HG02642 (cell line): ENCODE data around the gene SLC46A1.

Experiments used
- ATAC-seq: cut with Tn5 transposase; IDR thresholded peaks from one replicate; pipeline ENCODE4 v1.9.1; 2021; ENCODE audit warnings: mild to moderate bottlenecking; ENCODE audit not compliant: unreplicated experiment, poor library complexity

SLC46A1 gene

DNA sequence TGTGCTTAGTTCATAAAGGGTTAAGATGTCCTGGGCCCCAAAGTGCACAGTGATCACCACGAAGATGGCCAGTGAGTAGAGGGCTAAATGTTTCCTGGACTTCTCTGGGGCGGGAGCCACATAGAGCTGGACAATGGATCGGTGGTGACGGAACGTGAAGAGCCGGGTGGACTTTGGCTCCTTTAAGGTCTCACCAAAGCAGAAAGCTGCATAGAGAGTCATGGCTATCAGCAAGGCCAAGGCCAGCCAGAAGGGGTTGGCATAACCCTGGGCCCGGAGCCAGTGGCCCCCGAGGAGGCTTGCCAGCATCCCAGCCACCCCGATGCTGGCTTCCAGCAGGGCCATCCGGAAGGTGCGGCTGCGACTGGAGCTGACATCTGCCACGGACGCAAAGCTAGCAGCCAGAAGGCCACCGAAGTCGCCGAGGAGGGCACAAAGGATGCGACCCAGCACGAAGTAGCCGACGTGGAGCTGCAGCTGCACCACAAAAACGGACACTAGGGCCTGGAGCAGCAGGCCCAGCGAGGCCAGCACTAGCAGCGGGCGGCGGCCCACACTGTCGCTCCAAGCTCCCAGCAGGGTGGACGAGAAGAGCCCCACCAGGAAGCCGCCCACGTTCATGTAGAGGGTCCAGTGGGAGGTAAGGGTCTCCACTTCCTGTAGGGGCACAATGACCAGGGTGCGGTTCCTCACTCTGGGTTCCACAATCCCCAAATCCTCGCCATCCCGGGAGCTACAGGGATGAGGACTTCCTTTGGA lies 1.0 kb downstream of the SLC46A1 start:
- ATAC-seq, result no peak

DNA sequence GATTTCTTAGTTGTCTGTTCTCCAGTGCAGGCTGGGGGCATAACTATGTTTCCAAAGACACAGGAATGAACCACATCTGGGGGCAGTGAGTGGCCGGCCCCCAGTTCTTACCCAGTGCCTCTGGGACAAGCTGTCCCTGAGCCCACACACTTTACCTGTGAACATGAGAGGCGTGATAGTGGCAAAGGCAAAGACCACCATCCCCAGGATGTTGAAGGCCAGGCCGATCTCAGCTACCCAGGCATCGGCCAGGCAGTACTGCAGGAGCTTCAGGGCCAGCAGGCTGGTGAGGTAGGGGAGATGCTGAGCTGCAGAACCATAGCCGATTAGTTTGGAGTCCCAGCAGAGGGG lies 1.6 kb downstream of the SLC46A1 start:
- ATAC-seq, result no peak

DNA sequence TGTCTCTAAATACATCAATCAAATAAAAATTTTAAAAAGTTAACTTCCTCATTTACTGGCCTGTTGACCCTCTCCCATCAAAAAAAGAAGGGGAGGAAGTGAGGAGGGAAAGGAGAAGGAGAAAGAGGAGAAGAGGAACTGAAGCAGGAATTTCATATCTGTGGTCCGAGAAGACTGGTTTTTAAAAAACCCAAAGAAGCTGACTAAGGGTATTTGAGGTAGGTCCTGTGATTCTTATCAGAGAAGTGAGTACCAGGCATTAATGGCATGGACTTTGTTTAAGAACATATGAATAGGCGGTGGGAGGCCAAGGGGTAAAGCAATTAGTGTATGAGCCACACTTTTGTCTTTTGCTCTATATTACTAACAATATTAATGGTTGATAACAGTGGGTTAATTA lies 2.0 kb downstream of the SLC46A1 start:
- ATAC-seq, result no peak

DNA sequence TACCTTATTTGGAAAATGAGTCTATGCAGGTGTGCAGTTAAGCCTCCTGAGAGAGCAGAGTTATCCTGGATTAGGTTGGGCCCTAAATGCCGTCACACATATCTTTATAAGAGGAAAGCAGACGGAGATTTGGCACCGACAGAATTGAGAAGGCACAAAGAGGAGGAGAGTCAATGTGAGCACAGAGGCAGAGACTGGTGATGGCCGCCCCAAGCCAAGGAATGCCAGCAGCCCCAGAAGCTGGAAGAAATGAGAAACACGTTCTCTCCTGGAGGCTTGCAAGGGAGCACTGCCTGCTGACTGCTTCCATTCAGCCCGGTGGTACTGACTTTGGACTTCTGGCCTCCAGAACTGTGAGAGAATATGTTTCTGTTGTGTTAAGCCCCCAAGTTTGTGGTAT lies 3.2 kb downstream of the SLC46A1 start:
- no peak for ATAC-seq

DNA sequence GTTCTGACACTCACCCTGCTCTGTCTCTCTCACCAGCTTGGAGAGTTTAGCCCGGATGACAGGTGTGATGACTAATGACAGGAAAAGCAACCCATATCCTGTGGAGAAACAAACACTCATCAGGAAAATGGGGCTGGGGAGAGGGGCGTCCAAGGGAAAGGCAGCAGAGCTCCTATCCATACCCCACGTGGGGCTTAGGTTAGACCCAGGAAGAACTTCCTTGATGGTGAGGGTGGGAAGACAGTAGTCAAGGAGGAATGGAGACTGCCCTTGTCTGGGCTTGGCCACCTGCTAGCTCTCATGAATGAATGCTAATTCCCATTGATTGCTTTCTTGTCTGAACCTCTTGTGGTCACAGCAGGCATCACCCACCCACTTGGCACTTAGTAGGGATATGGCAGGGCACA lies 3.8 kb downstream of the SLC46A1 start:
- ATAC-seq, result no peak

DNA sequence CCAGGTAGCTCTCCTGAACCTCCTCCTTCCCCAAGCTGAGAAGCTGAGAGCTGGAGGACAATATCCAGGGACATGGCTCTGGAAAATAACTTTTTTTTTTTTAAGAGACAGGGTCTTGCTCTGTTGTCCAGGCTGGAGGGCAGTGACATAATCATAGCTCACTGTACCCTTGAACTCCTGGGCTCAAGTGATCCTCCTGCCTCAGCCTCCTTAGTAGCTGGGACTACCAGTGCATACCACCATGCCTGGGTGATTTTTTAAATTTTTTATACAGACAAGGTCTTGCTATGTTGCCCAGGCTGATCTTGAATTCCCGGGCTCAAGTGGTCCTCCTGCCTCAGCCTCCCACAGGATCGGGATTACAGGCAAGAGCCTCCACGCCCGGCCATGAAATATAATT lies 6.2 kb downstream of the SLC46A1 start:
- ATAC-seq, result no peak

DNA sequence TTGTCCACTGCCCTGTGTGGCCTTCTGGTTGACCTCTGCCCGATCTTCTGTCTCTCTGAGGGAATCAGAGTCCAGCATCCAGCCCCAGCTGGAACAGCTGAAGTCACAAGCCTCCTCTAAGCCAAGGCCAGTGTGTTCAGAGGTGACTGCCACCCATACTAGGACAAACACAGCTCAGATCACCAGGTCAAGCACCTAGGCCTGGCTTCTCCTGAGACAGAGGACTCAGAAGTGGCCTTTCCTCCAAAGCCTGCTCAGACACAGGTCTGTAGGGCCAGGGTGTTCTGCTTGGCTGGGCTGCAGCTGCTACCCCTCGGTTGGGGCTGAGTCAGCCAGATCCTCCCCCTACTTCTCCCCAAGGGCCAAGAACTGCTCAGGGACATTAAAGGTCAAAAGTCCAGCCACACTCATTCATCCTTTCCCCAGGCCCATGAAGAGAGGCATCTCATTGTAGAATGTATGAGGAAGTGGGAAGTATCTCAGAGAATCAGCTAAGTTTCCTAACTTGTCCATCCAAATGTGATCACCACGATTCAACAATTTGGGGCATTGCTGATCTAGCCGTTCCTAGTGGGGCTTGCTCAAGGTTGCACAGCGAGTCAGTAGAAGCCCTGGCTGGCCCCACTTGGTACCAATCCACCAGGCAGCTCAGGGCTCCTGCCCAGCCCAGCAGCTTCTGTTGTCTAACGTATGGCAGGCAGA lies 7.6 kb downstream of the SLC46A1 start:
- ATAC-seq, result no peak

DNA sequence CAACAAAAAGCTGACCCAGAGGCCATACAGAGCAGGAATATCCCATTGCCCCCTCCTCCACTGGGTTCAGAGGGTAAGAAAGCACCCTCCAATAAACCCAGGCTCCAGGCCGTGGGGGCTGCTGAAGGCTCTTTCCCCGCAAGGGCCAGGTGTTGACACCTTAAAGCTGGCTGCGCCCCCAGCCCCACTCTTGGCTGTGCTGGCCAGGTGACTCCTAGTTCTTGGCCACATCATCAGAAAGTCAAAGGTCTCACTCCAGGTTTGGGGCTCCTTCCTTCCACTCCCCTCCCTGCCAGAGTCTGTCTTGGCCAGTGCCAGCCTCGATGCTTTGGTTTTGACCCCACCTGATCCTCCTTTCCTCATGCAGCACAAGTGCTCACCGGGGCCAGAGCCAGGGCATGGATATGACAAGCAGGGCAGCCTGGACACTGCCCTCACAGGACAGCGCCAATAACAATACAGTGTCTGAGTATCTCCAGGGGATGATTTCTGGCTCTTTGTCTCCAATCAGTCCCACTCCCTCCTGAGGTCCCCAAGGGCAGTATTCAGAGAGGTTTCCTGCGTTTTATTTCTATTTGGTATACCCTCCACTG lies 8.2 kb downstream of the SLC46A1 start:
- ATAC-seq, result no peak

DNA sequence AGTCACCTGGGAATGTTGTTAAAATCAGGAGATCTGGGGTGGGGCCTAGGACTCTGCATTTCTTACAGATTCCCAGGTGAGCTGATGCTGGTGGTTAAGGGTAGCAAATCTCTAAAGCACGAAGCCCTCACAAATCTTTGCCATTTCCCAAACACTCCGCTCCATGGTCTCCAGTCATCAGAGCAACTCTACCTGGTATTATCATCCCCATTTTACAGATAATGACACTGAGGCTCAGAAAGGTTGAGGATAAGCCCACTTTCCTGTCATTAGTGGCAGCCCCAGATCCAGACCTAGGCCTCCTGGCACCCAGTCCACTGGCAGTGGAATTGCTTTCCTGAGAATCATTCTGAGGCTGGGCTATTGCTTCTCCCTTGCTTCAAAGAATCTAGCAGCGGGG lies 8.7 kb downstream of the SLC46A1 start:
- ATAC-seq, result no peak

DNA sequence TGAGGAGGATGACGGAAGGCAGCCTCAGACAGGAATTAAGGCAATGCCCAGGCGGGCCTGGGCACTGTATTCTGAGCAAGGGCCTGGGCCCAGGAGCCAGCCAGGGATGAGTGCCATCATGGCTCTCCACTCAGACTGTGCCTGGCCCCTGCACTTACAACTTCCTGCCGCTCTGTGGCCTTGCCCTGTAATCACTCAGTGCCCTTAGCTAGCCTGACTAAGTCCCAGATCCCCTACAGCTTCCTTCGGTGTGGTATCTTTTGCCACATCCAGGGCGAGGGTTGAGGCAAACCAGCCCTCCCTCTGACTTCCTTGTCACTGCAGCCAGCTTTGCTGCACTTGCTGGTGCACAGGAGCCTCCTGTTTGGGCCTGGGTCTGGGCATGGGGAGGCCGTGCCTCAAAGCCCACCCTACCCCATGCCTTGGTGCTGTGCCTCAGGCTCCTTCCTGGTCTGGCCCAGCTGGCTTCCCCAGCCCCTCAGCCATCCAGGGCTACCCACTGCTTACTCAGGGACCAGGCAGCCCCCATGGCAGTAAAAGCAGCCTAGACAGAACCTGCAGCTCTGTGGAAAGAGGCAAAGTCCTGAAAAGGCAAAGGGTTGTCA lies 9.3 kb downstream of the SLC46A1 start:
- no peak for ATAC-seq

DNA sequence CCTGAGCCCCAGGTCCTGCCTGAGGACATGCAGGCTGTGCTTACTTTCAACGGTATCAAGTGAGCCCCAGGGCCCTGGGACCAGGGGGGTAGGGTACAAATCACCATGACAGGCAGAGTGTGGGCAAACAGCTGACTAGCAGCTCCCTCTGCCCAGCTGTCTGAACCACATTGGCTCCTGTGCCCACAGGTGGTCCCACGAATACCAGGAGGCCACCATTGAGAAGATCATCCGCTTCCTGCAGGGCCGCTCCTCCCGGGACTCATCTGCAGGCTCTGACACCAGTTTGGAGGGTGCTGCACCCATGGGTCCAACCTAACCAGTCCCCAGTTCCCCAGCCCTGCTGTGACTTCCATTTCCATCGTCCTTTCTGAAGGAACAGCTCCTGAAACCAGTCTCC lies 10.0 kb downstream of the SLC46A1 start:
- ATAC-seq, result no peak

DNA sequence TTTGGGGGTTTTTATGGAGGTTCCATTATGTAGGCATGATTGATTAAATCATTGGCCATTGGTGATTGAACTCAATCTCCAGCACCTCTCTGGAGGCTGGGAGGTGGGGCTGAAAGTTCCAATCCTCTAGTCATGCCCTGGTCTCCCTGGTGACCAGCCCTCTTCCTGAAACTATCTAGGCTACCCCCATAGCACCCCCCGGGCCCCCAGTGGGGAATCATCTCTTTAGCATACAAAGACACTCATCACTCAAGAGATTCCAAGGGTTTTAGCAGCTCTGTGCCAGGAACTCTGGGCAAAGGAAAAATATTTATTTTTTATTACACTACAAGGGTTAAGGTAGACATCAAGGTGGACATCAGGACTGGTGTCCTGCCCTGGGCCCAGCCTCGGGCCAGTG lies 10.6 kb downstream of the SLC46A1 start:
- no peak for ATAC-seq

DNA sequence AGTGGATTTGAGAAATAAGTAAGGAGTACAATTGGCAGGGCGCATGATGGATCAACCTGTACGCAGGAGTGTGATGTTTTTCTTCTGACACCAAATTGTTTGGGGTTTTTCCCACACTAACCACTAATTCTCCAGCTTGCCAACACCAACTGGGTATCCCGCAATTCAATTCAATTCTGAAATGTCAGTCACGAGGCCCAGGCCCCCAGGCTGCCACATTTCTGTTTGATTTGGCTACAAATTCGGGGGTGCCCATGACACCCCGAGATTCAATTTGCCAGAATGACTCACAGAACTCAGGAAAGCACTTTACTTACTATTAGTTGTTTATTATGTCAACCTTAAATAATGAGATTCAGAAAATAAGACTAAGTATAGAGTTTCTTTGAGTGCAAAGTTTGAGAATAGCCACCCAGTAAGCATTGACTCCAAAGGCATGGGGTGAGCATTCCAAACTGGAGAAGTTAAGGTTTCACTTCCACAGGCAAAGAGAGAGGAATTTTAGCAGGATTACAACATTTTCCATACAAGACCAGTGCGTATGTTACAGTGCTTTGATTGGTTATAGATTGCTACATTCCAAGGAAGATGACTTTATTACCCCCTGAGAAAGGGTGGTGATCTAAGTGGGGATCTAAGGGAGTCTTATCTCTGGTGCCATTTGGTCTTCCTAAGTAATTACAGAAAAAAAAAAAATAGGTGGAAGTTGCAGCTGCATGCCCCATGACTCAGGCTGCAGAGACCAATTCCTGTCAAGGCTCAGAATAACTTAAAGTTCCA lies 11.5 kb downstream of the SLC46A1 start:
- ATAC-seq, result no peak

DNA sequence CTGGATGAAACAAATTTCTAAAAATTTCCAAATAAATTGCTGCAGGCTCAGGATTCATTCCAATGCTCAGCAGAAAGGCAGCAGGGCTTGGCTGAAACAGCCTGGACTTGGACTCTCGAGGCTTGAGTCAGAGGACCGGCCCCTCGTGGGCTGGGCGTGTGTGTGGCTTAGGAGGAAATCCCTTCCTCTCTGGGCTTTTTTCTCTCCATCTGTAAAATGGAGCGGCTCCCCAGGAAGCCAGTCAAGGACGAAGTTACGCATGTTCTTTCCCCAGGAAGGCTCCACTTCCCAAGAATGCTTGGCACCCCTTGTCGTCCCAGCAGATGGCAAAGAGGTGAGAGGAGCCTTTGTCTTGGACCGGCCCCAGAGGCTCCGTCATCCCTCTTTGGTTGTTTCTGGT lies 13.5 kb downstream of the SLC46A1 start:
- no peak for ATAC-seq

DNA sequence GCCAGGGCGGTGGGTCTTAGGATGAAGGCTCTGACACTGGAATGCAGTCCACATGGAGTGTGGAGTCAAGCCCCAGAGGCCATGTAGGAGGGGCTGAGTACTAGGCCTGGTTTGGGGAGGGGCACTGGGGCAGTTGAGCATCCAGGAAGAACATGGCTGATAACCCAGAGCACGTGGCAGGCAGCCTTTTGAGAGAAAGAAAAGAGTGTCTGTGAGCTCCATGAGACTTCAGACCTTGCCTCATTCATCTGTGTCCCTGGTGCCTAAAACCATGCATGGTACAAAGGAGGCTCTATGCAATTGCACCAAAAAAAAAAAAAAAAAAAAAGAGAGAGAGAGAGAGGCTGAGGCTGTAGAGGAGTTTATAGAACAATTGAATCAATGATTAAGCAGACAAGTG lies 14.6 kb downstream of the SLC46A1 start:
- no peak for ATAC-seq

DNA sequence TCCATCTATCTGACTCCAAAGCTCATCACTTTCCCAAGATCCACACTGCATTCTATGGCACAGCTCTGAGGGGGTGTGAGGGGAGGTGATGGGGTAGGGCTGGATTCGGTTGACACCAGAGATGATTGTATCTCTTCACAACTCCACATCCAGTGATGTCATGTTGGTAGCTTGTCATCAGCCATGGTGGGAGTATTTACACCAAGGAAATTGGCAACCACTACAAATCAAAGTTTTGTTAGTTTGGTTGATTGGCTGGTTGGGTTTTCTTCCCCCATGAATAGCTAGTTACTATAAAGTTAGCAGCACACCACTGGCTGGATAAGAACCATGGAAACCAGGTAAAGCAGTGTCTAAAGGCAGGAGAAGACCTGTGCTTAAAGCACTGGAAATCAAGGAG lies 15.0 kb downstream of the SLC46A1 start:
- ATAC-seq, result no peak

DNA sequence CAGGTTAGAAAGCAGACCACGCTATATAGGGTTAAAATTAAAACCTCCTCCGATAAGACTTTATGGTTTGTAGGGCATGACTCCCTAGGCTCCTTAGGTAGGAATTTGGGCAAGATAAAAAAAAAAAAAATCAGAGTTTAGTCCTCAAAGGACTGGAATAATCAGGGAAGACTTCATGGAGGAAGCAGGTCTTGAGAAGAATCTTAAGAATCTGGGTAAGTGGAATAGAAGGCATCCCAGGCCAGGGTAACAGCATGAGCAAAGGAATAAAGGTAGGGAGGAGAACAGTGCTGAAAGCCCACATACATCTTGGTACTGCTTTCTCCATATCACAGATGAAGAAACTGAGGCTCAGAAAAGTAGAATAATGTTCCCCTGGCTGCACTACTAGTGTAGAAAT lies 15.4 kb downstream of the SLC46A1 start:
- ATAC-seq, result no peak

DNA sequence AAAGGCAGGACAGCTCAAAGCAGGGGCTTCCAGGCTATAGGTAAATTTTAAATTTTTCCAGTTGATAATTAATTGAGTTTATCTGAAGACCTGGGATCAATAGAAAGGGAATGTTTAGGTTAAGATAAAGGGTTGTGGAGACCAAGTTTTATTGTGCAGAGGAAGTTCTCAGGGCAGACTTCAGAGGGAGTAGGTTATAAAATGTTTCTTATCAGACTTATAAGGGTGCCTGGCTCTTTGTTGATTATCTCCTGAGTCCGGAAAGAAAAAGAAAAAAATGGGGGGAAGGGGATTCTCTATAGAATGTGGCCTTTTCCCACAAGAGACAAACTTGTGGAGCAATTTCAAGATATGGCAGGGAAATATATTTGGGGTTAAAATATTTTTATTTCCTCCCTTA lies 15.9 kb downstream of the SLC46A1 start:
- no peak for ATAC-seq

DNA sequence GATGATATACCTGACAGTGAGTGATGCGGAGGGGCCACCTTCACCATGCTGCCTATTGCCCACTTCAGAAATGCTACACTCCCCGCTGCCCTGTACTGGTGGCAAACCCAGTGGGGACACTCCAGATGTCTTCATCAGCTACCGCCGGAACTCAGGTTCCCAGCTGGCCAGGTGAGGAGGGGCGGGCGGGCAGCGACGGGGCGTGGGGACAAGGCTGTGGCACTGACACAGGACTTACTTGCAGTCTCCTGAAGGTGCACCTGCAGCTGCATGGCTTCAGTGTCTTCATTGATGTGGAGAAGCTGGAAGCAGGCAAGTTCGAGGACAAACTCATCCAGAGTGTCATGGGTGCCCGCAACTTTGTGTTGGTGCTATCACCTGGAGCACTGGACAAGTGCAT lies 17.9 kb downstream of the SLC46A1 start:
- no peak for ATAC-seq

DNA sequence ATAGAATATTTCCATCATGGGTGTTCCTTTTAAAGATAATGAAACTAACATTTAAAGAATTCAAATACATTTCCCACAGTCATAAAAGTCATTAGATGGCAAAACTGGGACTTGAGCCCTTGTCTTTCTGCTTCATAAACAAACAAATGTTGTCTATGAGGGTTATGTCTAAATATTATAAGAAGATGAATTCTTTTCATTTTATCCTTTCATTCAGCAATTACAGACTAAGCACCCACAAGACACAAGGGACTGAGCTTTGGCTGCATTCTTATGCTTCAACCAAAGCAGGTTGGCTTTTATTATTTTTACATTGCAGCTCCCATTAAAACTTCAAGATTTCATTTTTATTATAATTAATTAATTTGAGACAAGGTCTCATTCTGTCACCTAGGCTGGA lies 19.6 kb downstream of the SLC46A1 start:
- no peak for ATAC-seq

DNA sequence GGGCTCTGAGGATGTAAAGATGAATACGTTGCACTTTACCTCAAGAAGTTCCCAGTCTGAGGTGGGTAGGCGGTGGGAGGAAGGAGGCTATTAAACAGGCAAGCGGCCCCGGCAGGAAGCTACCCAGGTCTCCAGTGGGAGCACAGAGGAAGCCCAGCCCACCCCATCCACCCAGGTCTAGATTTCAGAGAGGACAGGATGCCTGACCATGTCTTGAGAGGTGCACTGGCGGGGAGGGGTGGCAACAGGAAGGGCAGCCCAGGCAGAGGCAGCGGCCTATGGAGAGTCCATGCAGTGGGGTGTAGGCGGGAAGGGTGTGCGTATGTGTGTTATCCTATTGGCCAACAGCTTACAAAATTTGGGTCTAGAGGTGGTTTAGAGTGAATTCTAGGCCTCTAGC lies 20.6 kb downstream of the SLC46A1 start:
- ATAC-seq, result no peak
